HG03045 (cell line): ENCODE measurements around the gene HCAR1.
"Not testable (repeated sequence)": the region's sequence is repeated elsewhere in the genome, so short reads cannot be mapped to it uniquely, and the experiment has no call there.

Experiments
- ATAC-seq: cut with Tn5 transposase; IDR thresholded peaks from one replicate; pipeline ENCODE4 v1.9.1; 2021; ENCODE audit warnings: mild to moderate bottlenecking, moderate library complexity; ENCODE audit not compliant: unreplicated experiment

The HCAR1 gene

GRCh38 chr12:122730215-122731014, at the start of gene HCAR1:
HCAR1 (minus strand) TSS chr12:122730844; CDS start chr12:122730339, 505 bp downstream.
- ATAC-seq = no peak

- no peak for ATAC-seq
Observed at GRCh38 chr12:122757568-122757967, 26.9 kb upstream of the HCAR1 start.

- no peak for ATAC-seq
Observed at GRCh38 chr12:122754790-122755189, 24.1 kb upstream of the HCAR1 start.

- ATAC-seq = no peak
Observed at GRCh38 chr12:122753319-122753650, 22.6 kb upstream of the HCAR1 start.

- peak; percentile 95 for ATAC-seq
Observed at GRCh38 chr12:122752464-122753318, 22.0 kb upstream of the HCAR1 start, which contains the start of gene DENR. DENR (plus strand) TSS chr12:122752824; CDS start chr12:122753702, 878 bp downstream.

GRCh38 chr12:122750781-122751515, 20.3 kb upstream of the HCAR1 start:
- ATAC-seq = not testable (repeated sequence)

- no peak for ATAC-seq
Observed at GRCh38 chr12:122749569-122750332, 19.1 kb upstream of the HCAR1 start.

GRCh38 chr12:122747224-122748135, 16.8 kb upstream of the HCAR1 start:
- ATAC-seq = no peak

GRCh38 chr12:122743895-122744525, 13.4 kb upstream of the HCAR1 start:
- no peak for ATAC-seq

- no peak for ATAC-seq
Observed at GRCh38 chr12:122740351-122740750, 9.7 kb upstream of the HCAR1 start.

- ATAC-seq = no peak
Observed at GRCh38 chr12:122738571-122738970, 7.9 kb upstream of the HCAR1 start.

- no peak for ATAC-seq
Observed at GRCh38 chr12:122732611-122733010, 2.0 kb upstream of the HCAR1 start.

GRCh38 chr12:122732170-122732569, 1.5 kb upstream of the HCAR1 start:
- no peak for ATAC-seq

- ATAC-seq = no peak
Observed at GRCh38 chr12:122729583-122730214, 945 bp downstream of the HCAR1 start.

- ATAC-seq = no peak
Observed at GRCh38 chr12:122726080-122726558, 4.5 kb downstream of the HCAR1 start.

- ATAC-seq = no peak
Observed at GRCh38 chr12:122725452-122726079, 5.1 kb downstream of the HCAR1 start.

GRCh38 chr12:122724641-122725243, 5.9 kb downstream of the HCAR1 start:
- ATAC-seq = no peak
